Ishikawa (cell line): ENCODE data around the gene GPX7.

Source experiments
- CEBPB ChIP-seq: IDR thresholded peaks from 2 replicates; pipeline ENCODE4 v1.6.1; 2012
- CREB1 ChIP-seq: IDR thresholded peaks from 2 replicates; pipeline ENCODE4 v1.6.1; 2012; ENCODE audit warnings: low read depth
- EGR1 ChIP-seq: IDR thresholded peaks from 2 replicates; pipeline ENCODE4 v1.6.1; 2012
- EP300 ChIP-seq: IDR thresholded peaks from 2 replicates; pipeline ENCODE4 v1.6.1; 2012; ENCODE audit warnings: borderline replicate concordance
- FOXM1 ChIP-seq: IDR thresholded peaks from 2 replicates; pipeline ENCODE4 v1.6.1; 2012; ENCODE audit warnings: low read depth, borderline replicate concordance
- MAX ChIP-seq: IDR thresholded peaks from 2 replicates; pipeline ENCODE4 v1.6.1; 2012
- NFIC ChIP-seq: IDR thresholded peaks from 2 replicates; pipeline ENCODE4 v1.6.1; 2012
- RAD21 ChIP-seq: IDR thresholded peaks from 2 replicates; pipeline ENCODE4 v1.6.1; 2012; ENCODE audit warnings: low read depth
- REST ChIP-seq: IDR thresholded peaks from 2 replicates; pipeline ENCODE4 v1.6.1; 2012; ENCODE audit warnings: low read depth, mild to moderate bottlenecking
- TAF1 ChIP-seq: IDR thresholded peaks from 2 replicates; pipeline ENCODE4 v1.6.1; 2012; ENCODE audit warnings: low read depth, mild to moderate bottlenecking
- TCF12 ChIP-seq: IDR thresholded peaks from 2 replicates; pipeline ENCODE4 v1.6.1; 2012; ENCODE audit warnings: low read depth
- TEAD4 ChIP-seq: IDR thresholded peaks from 2 replicates; pipeline ENCODE4 v1.6.1; 2012
- YY1 ChIP-seq: IDR thresholded peaks from 2 replicates; pipeline ENCODE4 v1.6.1; 2012; ENCODE audit warnings: low read depth
- ZBTB7A ChIP-seq: IDR thresholded peaks from 2 replicates; pipeline ENCODE4 v1.6.1; 2012; ENCODE audit warnings: low read depth

- no peak for TF ChIP-seq CEBPB
- no peak for TF ChIP-seq ZBTB7A
- TF ChIP-seq EP300: no peak
- no peak for TF ChIP-seq REST
- TF ChIP-seq TEAD4: no peak
- TF ChIP-seq YY1: no peak
- no peak for TF ChIP-seq FOXM1
- no peak for TF ChIP-seq TCF12
- no peak for TF ChIP-seq TAF1
- no peak for TF ChIP-seq RAD21
- no peak for TF ChIP-seq EGR1
- no peak for TF ChIP-seq CREB1
- no peak for TF ChIP-seq MAX
- no peak for TF ChIP-seq NFIC
Measured at GRCh38 chr1:52562766-52563165, 39.4 kb upstream of the GPX7 start.
